HG03469 (cell line): ENCODE data around the gene BNIPL.

Experiments
- ATAC-seq: cut with Tn5 transposase; IDR thresholded peaks from one replicate; pipeline ENCODE4 v1.9.1; 2021; ENCODE audit warnings: mild to moderate bottlenecking, moderate library complexity, moderate number of reproducible peaks; ENCODE audit not compliant: unreplicated experiment

The BNIPL gene

GRCh38 chr1:151036356-151036755, at the start of gene BNIPL:
Gene BNIPL, plus strand, starts transcription at chr1:151036586. Its CDS starts 140 bp downstream, at chr1:151036726.
- ATAC-seq: no peak

- ATAC-seq: no peak
Measured at GRCh38 chr1:150987924-150988323, 48.5 kb upstream of the BNIPL start.

- no peak for ATAC-seq
Measured at GRCh38 chr1:150992626-150993025, 43.8 kb upstream of the BNIPL start.

GRCh38 chr1:150994248-150994647, 42.1 kb upstream of the BNIPL start:
- no peak for ATAC-seq

- ATAC-seq: no peak
Measured at GRCh38 chr1:150995460-150995859, 40.9 kb upstream of the BNIPL start.

GRCh38 chr1:150995896-150996295, 40.5 kb upstream of the BNIPL start:
- no peak for ATAC-seq

GRCh38 chr1:150997126-150997872, 39.1 kb upstream of the BNIPL start:
- no peak for ATAC-seq

- no peak for ATAC-seq
Measured at GRCh38 chr1:150997949-150998348, 38.4 kb upstream of the BNIPL start.

GRCh38 chr1:150999051-150999674, 37.2 kb upstream of the BNIPL start:
- no peak for ATAC-seq

GRCh38 chr1:150999926-151000325, 36.5 kb upstream of the BNIPL start:
- ATAC-seq: no peak

- no peak for ATAC-seq
Measured at GRCh38 chr1:151000408-151000807, 36.0 kb upstream of the BNIPL start.

GRCh38 chr1:151001602-151002001, 34.8 kb upstream of the BNIPL start:
- no peak for ATAC-seq

GRCh38 chr1:151002051-151002450, 34.3 kb upstream of the BNIPL start:
- no peak for ATAC-seq

GRCh38 chr1:151002611-151003010, 33.8 kb upstream of the BNIPL start:
- ATAC-seq: no peak

GRCh38 chr1:151003180-151003579, 33.2 kb upstream of the BNIPL start:
- no peak for ATAC-seq

- no peak for ATAC-seq
Measured at GRCh38 chr1:151005729-151006319, 30.6 kb upstream of the BNIPL start.

GRCh38 chr1:151006327-151007052, 29.9 kb upstream of the BNIPL start, which contains the start of gene MINDY1:
Gene MINDY1, minus strand, starts transcription at chr1:151006902. Its CDS starts 4,285 bp downstream, at chr1:151002617.
- no peak for ATAC-seq

- ATAC-seq: no peak
Measured at GRCh38 chr1:151007853-151008243, 28.5 kb upstream of the BNIPL start.

- ATAC-seq: peak; percentile 47
Measured at GRCh38 chr1:151008244-151009205, 27.9 kb upstream of the BNIPL start, which contains the start of gene PRUNE1. Gene PRUNE1, plus strand, starts transcription at chr1:151008449. Its CDS starts 184 bp downstream, at chr1:151008633.

GRCh38 chr1:151009206-151009587, 27.2 kb upstream of the BNIPL start:
- ATAC-seq: no peak
